Skeletal muscle satellite cell (primary cell): ENCODE data around the gene FNBP1.
"Not testable (repeated sequence)": the region's sequence is repeated elsewhere in the genome, so short reads cannot be mapped to it uniquely, and the experiment has no call there.

Experiments
- H3K27me3 ChIP-seq: 2 replicates; pipeline ENCODE4 v1.7.0; 2013; ENCODE audit warnings: low read length; ENCODE audit not compliant: control insufficient read depth, insufficient read depth
- H3K36me3 ChIP-seq: 2 replicates; pipeline ENCODE4 v1.7.0; 2013; ENCODE audit warnings: mild to moderate bottlenecking, control low read depth, low read length; ENCODE audit not compliant: insufficient read depth
- H3K4me1 ChIP-seq: 2 replicates; pipeline ENCODE4 v1.7.0; 2013; ENCODE audit warnings: low read length; ENCODE audit not compliant: control insufficient read depth, insufficient read depth
- H3K4me2 ChIP-seq: 2 replicates; pipeline ENCODE4 v1.7.0; 2013; ENCODE audit warnings: mild to moderate bottlenecking, low read length
- H3K4me3 ChIP-seq: 2 replicates; pipeline ENCODE4 v1.7.0; 2013; ENCODE audit warnings: low read length
- H3K9ac ChIP-seq: 2 replicates; pipeline ENCODE4 v1.7.0; 2013; ENCODE audit warnings: mild to moderate bottlenecking, low read depth, low read length, moderate library complexity
- H3K9me3 ChIP-seq: replicated peaks from 2 replicates; pipeline ENCODE4 v1.7.0; 2013; ENCODE audit warnings: mild to moderate bottlenecking, control low read depth, low read length

Gene FNBP1

DNA sequence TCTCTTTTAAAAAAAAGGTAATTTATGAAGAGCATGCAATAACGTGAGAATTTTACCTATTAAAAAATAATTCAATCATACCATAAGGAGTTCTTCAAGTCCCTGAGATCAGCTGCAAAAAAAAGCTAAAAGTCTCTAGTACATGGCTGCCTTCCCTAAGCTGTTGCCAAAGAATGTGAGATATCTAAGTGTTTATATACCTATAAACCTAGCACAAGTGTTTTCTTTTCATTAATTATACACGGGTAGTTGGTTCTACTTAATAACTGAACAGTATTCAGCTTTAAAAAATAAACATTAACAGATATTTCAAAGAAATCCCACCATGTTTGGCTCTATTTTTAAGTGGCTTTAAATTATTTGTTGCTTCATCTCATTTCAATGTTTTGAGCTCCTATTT, 25.9 kb downstream of the FNBP1 start:
- Histone ChIP-seq H3K4me1 (peaks cover 20% of the 10 kb centered on the region), H3K9ac (no peak overlapping the region)

DNA sequence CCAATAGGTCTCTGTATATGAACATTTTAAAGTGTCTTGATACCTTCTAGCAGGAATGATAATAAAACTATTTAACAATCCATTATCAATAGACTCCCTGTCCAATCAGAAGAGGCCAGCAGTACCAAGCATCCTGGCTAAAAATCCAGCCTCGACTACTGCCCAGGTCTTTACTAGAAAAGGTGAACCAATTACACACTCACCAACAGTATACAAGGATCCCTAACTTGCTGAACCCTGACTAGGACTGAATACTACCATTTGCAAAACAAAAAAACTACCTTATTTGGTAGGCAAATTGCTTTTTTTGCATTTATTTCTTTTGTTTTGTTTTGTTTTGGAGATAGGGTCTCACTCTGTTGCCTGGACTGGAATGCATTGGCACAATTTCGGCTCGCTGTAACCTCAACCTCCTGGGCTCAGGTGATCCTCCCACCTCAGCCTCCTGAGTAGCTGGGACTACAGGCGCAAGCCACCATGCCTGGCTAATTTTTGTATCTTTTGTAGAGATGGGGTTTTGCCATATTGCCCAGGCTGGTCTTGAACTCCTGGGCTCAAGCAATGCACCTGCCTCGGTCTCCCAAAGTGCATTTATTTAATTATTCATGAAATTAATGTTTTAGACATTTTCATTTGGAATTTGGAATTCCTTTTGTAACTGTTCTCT, 27.5 kb downstream of the FNBP1 start:
- Histone ChIP-seq H3K27me3 (no peaks in the 10 kb centered on the region), H3K36me3 (no peaks in the 10 kb centered on the region), H3K4me1 (peaks cover 12% of the 10 kb centered on the region), H3K4me3 (no peak overlapping the region), H3K9ac (no peak overlapping the region), H3K4me2 (no peak overlapping the region), H3K9me3 (no peaks in the 10 kb centered on the region)

More for the DNA sequence above, 25.9 kb downstream of the FNBP1 start:
- Histone ChIP-seq H3K36me3 (no peaks in the 10 kb centered on the region), H3K4me3 (no peak overlapping the region), H3K9me3 (no peaks in the 10 kb centered on the region), H3K4me2 (peak overlapping the region; percentile 25), H3K27me3 (no peaks in the 10 kb centered on the region)

GRCh38 chr9:130013326-130013725, 29.7 kb downstream of the FNBP1 start:
- Histone ChIP-seq H3K4me1 (peaks cover 12% of the 10 kb centered on the region), H3K4me3 (no peak overlapping the region), H3K4me2 (no peak overlapping the region), H3K9me3 (no peaks in the 10 kb centered on the region), H3K36me3 (no peaks in the 10 kb centered on the region), H3K9ac (no peak overlapping the region), H3K27me3 (no peaks in the 10 kb centered on the region)

GRCh38 chr9:130010151-130010988, 32.6 kb downstream of the FNBP1 start:
- Histone ChIP-seq H3K4me2 (no peak overlapping the region), H3K27me3 (no peaks in the 10 kb centered on the region), H3K9ac (no peak overlapping the region), H3K9me3 (no peaks in the 10 kb centered on the region), H3K36me3 (no peaks in the 10 kb centered on the region), H3K4me1 (no peaks in the 10 kb centered on the region), H3K4me3 (no peak overlapping the region)

- H3K36me3 ChIP-seq, H3K4me1 ChIP-seq, H3K4me3 ChIP-seq: not testable (repeated sequence)
Observed at GRCh38 chr9:130009546-130009945, 33.4 kb downstream of the FNBP1 start.

DNA sequence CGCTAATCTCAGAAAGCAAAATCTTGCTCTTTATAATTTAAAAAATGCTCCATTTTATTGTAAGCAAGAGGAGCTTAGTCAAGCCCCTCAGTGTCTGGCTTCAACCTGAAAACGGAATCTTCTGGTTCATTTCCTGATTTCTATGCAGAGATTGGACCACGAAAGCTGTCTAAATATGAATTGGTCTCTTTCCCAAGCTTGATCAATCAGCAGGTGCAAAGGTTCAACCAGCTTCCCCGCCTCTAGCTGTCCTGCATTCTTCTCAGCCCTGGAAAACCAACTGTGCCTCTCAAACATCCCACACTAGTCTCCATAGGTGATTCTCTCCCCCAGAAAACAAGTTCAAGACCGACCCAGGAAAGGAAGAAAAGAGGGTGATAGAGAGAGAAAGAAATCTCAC, 34.5 kb downstream of the FNBP1 start:
- Histone ChIP-seq H3K4me2 (no peak overlapping the region), H3K9me3 (no peaks in the 10 kb centered on the region), H3K36me3 (no peaks in the 10 kb centered on the region), H3K9ac (no peak overlapping the region), H3K4me1 (no peaks in the 10 kb centered on the region), H3K4me3 (no peak overlapping the region), H3K27me3 (no peaks in the 10 kb centered on the region)

More at GRCh38 chr9:130009546-130009945, 33.4 kb downstream of the FNBP1 start:
- H3K9ac ChIP-seq, H3K27me3 ChIP-seq, H3K9me3 ChIP-seq, H3K4me2 ChIP-seq: not testable (repeated sequence)

GRCh38 chr9:130006952-130007351, 36.0 kb downstream of the FNBP1 start:
- not testable (repeated sequence) for H3K27me3 ChIP-seq, H3K36me3 ChIP-seq, H3K9me3 ChIP-seq, H3K4me3 ChIP-seq, H3K4me2 ChIP-seq, H3K4me1 ChIP-seq, H3K9ac ChIP-seq

DNA sequence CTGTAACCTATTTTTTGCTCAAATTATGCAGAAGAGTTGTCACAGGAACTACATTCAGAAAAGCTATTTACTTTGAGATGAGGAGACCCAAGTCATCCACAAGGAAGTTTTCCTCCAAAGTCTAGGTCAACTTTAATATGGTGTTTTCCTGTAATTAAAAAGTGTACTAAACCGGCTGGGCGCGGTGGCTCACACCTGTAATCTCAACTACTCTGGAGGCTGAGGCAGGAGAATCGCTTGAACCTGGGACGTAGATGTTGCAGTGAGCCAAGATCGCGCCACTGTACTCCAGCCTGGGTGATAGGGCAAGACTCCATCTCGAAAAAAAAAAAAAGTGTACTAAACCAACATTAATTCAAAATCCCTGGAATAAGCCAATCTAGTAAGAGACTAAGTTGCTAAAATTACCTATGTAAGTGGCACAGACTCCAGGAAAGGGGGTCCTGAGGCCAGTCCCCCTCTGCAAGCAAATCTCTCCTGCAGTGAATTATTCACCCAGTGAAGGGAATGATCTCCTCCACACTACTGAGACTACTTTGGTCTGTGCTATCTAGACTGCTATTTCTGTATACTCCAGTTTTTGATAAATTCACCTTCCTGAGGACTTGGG, 38.9 kb downstream of the FNBP1 start:
- Histone ChIP-seq H3K4me3 (no peak overlapping the region), H3K9me3 (no peaks in the 10 kb centered on the region), H3K4me2 (no peak overlapping the region), H3K27me3 (no peaks in the 10 kb centered on the region), H3K9ac (no peak overlapping the region), H3K36me3 (no peaks in the 10 kb centered on the region), H3K4me1 (no peaks in the 10 kb centered on the region)

GRCh38 chr9:130002320-130002719, 40.7 kb downstream of the FNBP1 start:
- H3K36me3 ChIP-seq, result no peaks in the 10 kb centered on the region
- no peak overlapping the region for H3K9ac ChIP-seq
- no peak overlapping the region for H3K4me2 ChIP-seq
- H3K4me1 ChIP-seq, result no peaks in the 10 kb centered on the region
- H3K27me3 ChIP-seq, result no peaks in the 10 kb centered on the region
- H3K4me3 ChIP-seq, result no peak overlapping the region
- no peaks in the 10 kb centered on the region for H3K9me3 ChIP-seq

- Histone ChIP-seq H3K4me3 (no peak overlapping the region), H3K27me3 (no peaks in the 10 kb centered on the region), H3K36me3 (no peaks in the 10 kb centered on the region), H3K4me2 (no peak overlapping the region), H3K9me3 (no peaks in the 10 kb centered on the region), H3K9ac (no peak overlapping the region), H3K4me1 (no peaks in the 10 kb centered on the region)
Observed at GRCh38 chr9:130001190-130001589, 41.8 kb downstream of the FNBP1 start.

- no peak overlapping the region for H3K4me3 ChIP-seq
- no peaks in the 10 kb centered on the region for H3K36me3 ChIP-seq
- no peaks in the 10 kb centered on the region for H3K9me3 ChIP-seq
- peaks cover 7% of the 10 kb centered on the region for H3K4me1 ChIP-seq
- no peak overlapping the region for H3K9ac ChIP-seq
- H3K4me2 ChIP-seq, result no peak overlapping the region
- H3K27me3 ChIP-seq, result no peaks in the 10 kb centered on the region
Observed at GRCh38 chr9:129999141-129999510, 43.9 kb downstream of the FNBP1 start.
